Right renal cortex interstitium (tissue), 3 donors: ENCODE results near the gene RPS18. TPM values are rescaled to one million over a fixed set of nuclear protein-coding genes. Genes with fewer than 3 reads are reported as not detected.
"Not testable (repeated sequence)": the region's sequence is repeated elsewhere in the genome, so short reads cannot be mapped to it uniquely, and the experiment has no call there.

Experiments used
- DNase-seq, 3 donors: peaks; one replicate each; pipeline ENCODE4 v3.0.0-alpha.2; 2013; ENCODE audit warnings: low read depth in 3 of 3, low spot score in 2 of 3
- polyA plus RNA-seq, 3 donors: library from polyadenylated mRNA; unstranded; fragments of 120-200 nt; gene quantifications; one replicate each; pipeline ENCODE4 v1.2.1, GENCODE V29; 2013; ENCODE audit not compliant: insufficient read length in 3 of 3

Gene RPS18
- polyA plus RNA-seq, 3 donors: 3,550 to 3,817 (median 3,658) TPM

DNA sequence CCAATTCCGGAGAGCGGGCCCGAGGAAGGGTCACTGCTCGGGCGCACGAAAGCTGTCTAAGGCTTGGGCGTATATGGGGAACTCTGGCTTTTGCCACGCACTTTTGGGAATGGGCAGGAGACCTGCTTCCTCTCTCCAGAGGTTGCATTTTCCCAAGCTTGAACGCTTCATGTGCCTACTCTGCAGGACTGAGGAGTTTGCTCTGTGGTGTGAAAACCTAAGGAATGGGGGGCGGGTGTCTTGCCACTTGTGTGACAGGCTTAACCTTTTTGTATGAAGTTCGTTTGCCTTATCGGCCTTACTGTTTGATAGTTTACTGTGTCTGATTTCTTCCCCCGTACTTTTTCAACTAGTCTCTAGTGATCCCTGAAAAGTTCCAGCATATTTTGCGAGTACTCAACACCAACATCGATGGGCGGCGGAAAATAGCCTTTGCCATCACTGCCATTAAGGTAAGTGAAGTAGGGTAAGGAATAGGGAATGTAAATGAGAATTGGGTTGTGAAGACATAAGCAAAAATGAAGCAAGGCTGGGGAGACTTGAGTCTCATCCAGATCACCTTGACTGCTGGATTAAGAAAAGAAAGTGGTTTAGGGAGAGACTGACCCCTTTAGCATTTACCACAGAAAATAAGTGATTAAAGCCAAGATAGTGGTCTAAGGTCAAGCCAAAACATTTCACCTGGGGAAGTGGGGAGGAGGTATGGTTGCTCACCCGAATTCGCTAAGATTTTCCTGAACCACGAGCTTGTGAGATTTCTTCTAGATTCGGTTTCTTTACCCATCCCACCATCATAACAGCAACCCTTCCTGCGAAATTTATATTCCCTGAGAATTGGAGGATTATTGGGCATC is 627 bp downstream of the RPS18 start:
- DNase-seq: no peak

DNA sequence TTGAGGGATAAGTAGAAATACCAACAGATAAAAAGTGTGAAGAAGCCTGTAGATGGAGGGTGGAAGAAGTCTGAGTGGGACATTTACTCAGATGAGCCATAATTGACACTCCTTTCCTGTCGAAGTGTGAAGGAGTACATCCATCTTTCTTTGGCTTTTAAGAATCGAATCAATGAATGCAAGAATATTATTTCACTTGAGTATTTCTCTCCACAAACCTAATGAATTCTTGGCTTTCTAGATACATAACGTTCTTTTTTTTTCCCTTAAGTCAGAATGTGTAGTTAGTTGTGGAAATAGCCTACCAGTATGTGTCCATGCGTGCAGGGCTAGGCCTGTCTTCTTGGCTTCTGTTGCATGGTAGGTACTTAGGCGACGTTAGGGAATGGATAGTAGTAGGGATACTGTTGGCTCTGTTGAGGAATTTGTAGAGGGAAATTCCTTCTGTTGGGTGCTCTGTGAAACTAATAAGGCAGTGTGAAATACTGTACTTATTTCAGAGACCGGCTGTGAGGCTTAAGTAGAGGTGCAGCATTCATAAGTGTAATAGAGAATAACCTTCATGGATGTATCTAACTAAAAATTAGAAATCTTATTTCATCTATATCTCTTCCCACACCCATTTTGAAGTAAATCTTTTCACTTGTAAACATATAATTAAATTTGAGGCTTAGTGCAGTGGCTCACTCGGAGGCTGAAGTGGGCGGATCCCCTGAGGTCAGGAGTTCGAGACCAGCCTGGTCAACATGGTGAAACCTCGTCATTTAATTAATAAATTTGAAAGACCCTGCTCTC is 1.5 kb downstream of the RPS18 start:
- no peak for DNase-seq

DNA sequence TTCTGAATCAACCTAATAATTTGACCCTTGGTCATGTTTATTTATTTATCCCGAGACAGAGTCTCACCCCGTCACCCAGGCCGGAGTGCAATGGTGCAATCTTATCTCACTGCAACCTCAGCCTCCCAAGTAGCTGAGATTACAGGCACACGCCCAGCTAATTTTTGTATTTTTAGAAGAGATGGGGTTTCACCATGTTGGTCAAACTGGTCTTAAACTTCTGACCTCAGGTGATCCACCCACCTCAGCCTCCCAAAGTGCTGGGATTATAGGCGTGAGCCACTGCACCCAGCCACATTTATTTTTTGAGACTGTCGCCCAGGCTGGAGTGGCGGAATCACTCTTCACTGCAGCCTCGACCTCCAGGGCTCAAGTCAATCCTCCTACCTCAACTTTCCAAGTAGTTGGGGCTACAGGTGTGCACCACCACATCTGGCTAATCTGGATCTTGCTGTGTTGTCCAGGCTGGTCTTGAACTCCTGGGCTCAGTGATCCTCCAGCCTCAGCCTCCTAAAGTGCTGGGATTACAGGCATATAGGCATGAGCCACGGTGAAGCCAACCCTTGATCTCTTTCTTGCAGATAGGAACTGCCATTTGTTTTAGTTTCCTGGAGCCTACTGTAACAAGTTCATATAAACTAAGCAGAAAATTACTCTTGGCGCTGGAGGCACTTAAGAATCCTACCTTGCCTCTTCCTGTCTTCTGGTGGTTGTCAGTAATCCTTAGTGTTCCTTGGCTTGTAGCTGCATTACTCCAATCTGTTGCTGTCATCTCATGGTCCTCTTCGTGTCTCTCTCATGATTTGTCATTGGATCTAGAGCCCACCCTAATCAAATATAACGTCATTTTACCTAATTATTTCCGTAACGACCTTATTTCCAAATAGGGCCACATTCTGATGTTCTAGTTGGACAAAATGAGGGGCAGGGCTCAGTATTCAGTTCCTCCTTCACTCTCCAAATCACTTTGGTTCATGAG is 2.3 kb downstream of the RPS18 start:
- no peak for DNase-seq

DNA sequence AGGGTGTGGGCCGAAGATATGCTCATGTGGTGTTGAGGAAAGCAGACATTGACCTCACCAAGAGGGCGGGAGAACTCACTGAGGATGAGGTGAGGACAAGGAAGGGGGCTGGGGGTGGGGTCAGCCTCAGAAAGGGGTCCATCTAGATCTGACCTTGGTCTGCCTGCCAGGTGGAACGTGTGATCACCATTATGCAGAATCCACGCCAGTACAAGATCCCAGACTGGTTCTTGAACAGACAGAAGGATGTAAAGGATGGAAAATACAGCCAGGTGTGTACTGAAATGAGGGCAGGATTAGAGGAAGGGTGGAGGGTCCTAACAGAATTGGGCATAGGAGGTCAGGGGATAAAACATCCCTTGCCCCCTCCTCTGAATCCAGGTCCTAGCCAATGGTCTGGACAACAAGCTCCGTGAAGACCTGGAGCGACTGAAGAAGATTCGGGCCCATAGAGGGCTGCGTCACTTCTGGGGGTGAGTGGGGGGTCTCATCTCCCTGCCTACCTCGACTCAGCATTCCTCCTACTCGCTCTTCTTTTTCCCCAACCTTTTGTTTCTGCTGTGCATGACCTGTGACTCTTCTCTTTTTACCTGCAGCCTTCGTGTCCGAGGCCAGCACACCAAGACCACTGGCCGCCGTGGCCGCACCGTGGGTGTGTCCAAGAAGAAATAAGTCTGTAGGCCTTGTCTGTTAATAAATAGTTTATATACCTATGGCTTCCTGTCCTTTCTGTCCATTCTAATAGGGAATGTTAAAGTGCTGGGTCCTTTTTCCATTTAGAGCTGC is 4.1 kb downstream of the RPS18 start:
- not testable (repeated sequence) for DNase-seq

DNA sequence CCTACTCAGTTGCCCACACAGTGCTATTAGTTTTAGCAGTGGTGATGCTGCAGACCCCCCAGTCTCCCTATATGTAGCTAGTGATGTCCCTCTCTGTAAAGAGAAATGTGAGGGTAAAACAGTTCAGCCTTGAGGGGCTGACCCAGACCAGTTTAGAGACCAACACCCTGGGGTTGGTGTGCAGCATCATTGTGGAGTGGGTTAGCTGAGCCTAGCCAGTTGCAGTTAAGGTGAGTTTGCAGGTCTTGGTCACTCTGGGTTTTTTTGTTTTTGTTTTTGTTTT is 4.6 kb downstream of the RPS18 start:
- no peak for DNase-seq

DNA sequence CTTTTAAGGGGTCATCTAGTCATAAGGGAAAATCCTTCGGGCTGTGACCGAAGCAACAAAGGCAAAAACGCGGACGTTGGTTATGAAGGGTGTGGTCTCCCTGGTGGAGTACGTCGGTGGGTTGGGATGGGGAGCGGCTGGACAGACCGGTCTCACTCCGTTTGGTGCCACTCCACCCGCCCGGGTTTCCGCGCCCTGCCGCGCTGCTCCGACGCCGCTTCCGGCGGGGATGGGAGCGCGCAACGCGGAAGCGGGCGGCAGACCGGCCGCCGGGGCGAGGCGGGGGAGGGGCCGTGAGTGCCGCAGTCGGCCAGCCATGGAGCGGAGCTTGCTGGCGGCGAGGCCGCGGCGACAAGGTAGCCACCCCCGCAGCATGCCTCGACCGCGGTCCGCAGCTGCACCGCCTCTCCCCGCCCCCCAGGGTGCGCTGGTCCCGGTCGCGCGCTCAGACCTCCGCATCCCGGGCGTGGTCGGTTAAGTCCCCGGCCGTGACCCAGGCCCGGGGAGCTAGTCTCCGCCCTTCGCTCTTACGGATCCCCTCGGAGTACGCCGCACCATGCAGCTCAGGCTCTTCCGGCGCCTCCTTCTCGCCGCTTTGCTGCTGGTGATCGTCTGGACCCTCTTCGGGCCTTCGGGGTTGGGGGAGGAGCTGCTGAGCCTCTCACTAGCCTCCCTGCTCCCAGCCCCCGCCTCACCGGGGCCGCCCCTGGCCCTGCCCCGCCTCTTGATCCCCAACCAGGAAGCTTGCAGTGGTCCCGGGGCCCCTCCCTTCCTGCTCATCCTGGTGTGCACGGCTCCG is 5.2 kb downstream of the RPS18 start, which contains the start of gene B3GALT4:
B3GALT4 (plus strand) TSS at position 260 of the 799 bp plus-strand sequence; CDS start at position 557, 297 bp downstream.
- peak in 1 of 3 donors; percentile 47 for DNase-seq

DNA sequence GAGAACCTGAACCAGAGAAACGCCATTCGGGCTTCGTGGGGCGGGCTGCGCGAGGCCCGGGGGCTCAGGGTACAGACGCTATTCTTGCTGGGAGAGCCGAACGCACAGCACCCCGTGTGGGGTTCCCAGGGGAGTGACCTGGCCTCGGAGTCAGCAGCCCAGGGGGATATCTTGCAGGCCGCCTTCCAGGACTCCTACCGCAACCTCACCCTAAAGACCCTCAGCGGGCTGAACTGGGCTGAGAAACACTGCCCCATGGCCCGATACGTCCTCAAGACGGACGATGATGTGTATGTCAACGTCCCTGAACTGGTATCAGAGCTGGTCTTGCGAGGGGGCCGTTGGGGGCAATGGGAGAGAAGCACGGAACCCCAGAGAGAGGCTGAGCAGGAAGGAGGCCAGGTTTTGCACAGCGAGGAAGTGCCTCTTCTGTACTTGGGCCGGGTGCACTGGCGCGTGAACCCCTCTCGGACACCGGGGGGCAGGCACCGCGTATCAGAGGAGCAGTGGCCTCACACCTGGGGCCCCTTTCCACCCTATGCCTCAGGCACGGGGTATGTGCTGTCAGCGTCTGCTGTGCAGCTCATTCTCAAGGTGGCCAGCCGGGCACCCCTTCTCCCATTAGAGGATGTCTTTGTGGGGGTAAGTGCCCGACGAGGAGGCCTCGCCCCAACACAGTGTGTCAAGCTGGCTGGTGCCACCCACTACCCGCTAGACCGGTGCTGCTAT is 6.0 kb downstream of the RPS18 start:
- no peak for DNase-seq

DNA sequence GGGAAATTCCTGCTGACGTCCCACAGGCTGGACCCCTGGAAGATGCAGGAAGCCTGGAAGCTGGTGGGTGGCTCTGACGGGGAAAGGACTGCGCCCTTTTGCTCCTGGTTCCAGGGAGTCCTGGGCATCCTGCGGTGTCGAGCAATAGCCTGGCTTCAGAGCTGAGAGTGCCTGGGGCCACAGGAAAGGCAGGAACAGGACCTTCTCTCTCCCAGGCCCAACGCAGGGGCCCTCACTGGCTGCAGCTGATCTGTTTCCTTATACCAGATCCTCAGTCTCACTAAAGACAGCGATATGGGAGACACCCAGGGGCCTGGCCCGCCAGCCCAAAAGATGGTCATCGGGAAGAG is 6.5 kb downstream of the RPS18 start:
- no peak for DNase-seq

DNA sequence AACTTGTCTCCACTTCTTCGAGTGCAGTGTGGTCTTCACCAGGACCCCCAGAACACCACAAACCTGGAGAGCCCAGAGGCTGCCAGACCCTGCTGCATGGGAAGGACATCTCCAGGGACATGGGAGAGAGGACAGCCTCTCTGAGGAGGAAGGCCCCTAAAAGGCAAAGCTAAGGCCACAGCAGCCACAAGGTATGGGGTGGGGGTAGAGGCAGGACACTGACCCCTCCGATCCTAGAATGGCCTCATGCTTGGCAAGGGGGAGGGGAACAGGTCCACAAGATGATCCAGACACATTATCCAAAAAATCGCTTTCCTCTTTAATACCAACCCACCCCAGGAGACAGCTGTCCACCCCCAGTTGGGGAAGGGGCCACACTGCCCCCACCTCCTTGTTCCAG is 6.9 kb downstream of the RPS18 start:
- DNase-seq: no peak

DNA sequence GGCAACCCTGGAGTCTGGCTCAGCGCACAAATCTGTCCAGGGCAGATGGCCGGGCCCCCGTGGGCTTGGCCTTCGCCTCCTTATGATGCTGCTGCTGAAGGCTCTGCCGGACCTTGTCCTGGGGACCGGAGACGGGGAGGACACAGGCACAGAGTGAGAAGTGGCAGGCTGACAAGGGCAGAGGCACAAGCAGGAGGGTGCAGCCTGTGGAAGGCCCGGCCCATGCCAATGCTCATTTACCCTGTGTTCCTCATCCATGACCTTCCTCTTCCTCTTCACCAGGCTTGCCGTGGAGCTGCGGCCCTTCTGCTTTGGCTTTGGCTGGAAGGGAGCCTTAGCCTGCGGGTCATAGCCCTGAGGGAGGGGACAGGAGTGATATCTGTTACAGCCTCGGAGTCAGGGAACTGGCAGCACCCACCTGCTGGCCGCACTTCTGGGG is 7.4 kb downstream of the RPS18 start:
- DNase-seq: no peak

DNA sequence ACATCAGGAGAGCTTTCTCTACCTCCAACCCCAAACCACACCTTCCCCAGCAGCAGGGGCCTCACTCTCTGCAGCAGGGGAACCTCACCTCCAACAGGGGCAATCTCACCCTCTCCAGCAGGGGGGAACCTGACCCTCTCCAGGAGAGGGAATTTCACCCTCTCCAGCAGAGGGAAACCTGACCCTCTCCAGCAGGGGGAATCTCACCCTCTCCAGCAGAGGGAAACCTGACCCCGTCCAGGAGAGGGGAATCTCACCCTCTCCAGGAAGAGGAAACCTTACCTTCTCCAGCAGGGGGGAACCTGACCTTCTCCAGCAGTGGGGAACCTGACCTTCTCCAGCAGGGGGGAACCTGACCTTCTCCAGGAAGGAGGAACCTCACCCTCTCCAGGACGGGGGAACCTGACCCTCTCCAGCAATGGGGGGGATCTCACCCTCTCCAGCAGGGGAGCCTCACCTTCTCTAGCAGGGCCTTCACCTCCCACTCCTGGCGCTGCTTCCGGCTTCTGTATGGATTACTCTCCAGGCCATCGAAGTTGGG is 8.2 kb downstream of the RPS18 start:
- DNase-seq: no peak

DNA sequence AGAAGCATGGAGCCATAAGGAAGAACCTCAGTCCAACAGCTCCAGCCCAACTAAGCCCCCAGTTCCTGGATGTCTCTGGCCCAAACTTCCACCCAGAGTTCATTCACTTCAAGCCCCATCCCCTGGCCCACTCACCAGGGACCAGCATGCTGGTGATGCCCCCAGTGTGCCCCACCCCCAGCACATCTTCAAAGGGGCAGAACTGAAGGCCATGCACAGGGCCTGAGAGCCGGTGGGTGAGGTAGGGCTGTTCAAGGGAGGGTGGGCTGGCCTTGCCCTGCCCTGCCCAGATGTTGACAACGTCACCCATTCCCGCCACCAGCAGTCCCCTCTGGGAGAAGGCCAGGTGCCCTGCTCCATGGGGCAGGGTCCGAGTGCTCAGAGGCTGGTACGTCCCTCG is 8.7 kb downstream of the RPS18 start:
- no peak for DNase-seq

DNA sequence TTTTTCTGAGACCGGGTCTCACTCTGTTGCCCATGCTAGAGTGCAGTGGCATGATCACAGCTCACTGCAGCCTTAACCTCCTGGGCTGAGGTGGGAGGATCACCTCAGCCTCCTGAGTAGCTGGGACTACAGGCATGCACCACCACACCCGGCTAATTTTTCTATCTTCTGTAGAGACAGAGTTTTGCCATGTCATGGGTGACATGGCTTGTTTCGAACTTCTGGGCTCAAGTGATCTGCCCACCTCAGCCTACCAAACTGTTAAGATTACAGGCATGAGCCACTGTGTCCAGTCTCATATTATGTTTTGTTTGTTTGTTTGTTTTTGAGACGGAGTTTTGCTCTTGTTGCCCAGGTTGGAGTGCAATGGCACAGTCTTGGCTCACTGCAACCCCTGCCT is 13.3 kb downstream of the RPS18 start:
- DNase-seq: not testable (repeated sequence)

DNA sequence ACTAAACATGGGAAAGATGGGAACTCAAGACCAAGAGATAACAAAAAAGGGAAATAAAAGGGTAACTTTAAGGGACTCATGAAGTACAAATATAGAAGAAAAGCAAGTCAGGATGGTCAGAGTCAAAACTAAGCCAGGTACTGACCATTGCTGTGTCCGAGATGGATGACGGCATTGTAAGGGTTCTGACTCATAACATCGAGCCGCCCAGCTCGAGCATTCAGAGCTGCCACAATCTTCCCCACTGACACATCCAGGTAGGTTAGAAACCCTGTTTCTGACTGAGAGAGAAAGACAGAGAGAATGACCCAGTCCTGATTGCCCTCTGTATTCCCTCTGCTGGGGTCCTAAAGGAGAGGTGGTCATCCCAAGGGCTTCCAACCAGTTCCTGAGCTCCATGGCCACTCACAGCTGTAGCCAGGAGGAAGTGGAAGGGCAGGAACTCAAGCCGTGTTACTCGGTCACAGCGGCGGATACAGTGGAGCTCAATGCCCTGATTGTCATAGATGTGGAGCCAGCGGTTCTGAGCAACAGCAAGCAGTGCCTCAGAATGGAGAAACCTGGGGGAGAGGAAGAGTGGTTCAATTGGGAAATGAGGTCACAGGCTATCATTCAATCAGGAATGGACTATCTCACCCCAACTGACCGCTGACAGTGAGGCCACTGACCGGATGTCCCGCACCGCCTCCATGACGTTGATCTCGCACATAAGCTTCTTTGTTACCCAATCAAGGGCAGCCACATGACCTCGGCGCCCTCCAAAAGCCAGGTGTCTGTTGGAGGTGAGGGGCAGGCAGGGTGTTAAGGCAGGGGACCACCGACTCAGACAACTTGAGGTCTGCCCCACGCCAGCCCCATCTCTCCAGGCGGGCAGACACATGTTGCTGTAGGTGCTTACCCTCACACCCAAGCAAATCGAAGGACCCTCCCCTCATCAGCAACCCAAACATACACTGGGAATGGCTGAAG is 15.4 kb downstream of the RPS18 start:
- no peak for DNase-seq

DNA sequence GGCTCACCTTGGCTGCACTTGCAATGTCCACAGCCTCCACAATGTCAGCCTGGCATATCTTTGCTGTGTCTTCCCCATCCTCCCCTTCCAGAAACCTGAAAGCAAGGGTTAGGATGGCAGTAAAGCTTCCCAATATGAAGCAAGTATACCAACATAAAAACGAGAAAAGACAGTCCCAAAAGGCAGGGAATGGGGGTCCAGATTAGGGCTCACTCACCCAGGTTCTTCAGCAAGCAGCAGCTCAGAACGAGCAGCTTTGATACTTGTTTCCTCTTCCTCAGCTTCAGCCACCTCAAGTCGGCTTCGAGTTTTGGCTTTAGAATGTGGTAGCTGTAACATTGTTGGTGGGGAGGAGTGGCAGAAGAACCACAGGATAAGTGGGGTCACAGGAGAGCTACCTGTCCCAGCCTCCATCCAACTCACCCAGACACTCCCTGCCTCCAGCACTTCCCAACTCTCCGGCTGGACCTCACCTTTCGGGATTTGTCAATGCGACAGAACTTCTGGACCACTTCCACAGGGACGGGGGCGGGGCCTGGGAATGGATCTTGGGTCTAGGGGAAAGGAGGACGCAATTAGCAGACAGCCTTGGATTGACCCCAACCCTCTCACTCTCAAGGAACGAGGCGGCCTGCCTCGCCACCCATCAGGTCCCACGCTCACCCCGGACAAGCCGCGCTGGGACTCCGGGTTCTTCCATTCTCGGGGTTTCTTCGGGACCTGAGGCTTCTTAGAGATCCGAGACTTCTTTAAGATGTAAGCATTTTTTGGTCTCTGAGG is 16.5 kb downstream of the RPS18 start:
- DNase-seq: no peak
